ENCODE results near the gene PSMC5. TPM values are rescaled to one million over a fixed set of nuclear protein-coding genes. Genes with fewer than 3 reads are reported as not detected.
A peak's percentile ranks its signal among the peaks of the same experiment; 100 is the strongest.

Gene PSMC5
- total RNA-seq, 1 experiment from 2014 or later: 152 TPM

GRCh38 chr17:63835167-63835720 lies 8.0 kb downstream of the PSMC5 start:
- Mint-ChIP-seq H3K4me3 (no peak overlapping the region), H3K27me3 (ENCODE audit: low read depth) (no peaks in the 10 kb centered on the region), H3K27ac (peak overlapping the region; percentile 79), H3K36me3 (peaks cover 54% of the 10 kb centered on the region), H3K9me3 (no peaks in the 10 kb centered on the region), H3K4me1 (peaks cover 25% of the 10 kb centered on the region)
- ChIA-PET CTCF (interaction anchor here (1.1 kb wide), 1 partner anchor 13 kb away, joined by 4 read pairs; no protein-coding TSS in a partner anchor), POLR2A (no interaction called here)
- DNase-seq (ENCODE audit: low spot score) (no peak), ATAC-seq (no peak)
- TF ChIP-seq TCF7 (CRISPR knock-in tag; IDR thresholded peaks at IDR 0.05; ENCODE audit: low read depth) (no peak), ZNF232 (CRISPR knock-in tag; IDR thresholded peaks at IDR 0.05) (no peak)
- TF ChIP-seq, protein P1, sequence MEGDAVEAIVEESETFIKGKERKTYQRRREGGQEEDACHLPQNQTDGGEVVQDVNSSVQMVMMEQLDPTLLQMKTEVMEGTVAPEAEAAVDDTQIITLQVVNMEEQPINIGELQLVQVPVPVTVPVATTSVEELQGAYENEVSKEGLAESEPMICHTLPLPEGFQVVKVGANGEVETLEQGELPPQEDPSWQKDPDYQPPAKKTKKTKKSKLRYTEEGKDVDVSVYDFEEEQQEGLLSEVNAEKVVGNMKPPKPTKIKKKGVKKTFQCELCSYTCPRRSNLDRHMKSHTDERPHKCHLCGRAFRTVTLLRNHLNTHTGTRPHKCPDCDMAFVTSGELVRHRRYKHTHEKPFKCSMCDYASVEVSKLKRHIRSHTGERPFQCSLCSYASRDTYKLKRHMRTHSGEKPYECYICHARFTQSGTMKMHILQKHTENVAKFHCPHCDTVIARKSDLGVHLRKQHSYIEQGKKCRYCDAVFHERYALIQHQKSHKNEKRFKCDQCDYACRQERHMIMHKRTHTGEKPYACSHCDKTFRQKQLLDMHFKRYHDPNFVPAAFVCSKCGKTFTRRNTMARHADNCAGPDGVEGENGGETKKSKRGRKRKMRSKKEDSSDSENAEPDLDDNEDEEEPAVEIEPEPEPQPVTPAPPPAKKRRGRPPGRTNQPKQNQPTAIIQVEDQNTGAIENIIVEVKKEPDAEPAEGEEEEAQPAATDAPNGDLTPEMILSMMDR (IDR thresholded peaks at IDR 0.05): 0 out of 2 replicates have a peak, but pooled peaks have one; percentile 9

DNA sequence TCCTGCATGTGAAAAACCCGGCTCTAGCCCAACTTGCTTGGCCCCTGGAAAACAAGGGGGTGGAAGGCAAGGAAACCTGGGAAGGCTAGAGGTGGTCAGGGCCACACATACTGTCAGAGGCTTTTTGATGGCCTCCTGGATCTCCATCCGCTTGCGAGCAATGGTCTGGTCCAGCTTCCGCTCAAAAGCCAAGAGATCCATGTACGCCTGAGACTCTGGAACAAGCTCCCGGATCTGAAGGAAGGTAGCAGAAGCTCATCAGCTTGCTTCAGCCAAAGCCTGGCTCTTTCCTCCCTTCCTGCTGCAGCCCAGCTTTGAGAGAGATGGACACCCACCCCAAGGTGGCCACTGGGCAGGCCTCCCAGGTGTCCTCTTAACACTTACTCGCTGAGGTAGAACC lies 9.6 kb downstream of the PSMC5 start:
- Mint-ChIP-seq H3K4me1 (peaks cover 38% of the 10 kb centered on the region), H3K4me3 (no peak overlapping the region), H3K27me3 (ENCODE audit: low read depth) (no peaks in the 10 kb centered on the region), H3K36me3 (peaks cover 39% of the 10 kb centered on the region), H3K9me3 (no peaks in the 10 kb centered on the region), H3K27ac (no peak overlapping the region)
- TF ChIP-seq, protein P2, sequence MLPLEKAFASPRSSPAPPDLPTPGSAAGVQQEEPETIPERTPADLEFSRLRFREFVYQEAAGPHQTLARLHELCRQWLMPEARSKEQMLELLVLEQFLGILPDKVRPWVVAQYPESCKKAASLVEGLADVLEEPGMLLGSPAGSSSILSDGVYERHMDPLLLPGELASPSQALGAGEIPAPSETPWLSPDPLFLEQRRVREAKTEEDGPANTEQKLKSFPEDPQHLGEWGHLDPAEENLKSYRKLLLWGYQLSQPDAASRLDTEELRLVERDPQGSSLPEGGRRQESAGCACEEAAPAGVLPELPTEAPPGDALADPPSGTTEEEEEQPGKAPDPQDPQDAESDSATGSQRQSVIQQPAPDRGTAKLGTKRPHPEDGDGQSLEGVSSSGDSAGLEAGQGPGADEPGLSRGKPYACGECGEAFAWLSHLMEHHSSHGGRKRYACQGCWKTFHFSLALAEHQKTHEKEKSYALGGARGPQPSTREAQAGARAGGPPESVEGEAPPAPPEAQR (CRISPR knock-in tag; IDR thresholded peaks at IDR 0.05): no peak
- no peak for TF ChIP-seq NR2C2 (CRISPR knock-in tag; IDR thresholded peaks at IDR 0.05)
- no peak for TF ChIP-seq PRRX2 (CRISPR knock-in tag; IDR thresholded peaks at IDR 0.05)
- no peak for TF ChIP-seq ZNF121 (CRISPR knock-in tag; IDR thresholded peaks at IDR 0.05)
- TF ChIP-seq ELF4 (CRISPR knock-in tag; IDR thresholded peaks at IDR 0.05; ENCODE audit: low read depth): no peak
- TF ChIP-seq MYBL2 (CRISPR knock-in tag; IDR thresholded peaks at IDR 0.05): no peak
- TF ChIP-seq TEAD1 (CRISPR knock-in tag; IDR thresholded peaks at IDR 0.05): no peak
- TF ChIP-seq ZNF263 (CRISPR knock-in tag; IDR thresholded peaks at IDR 0.05; ENCODE audit: low read depth): no peak
- no peak for TF ChIP-seq EMX1 (CRISPR knock-in tag; IDR thresholded peaks at IDR 0.05)
- TF ChIP-seq, protein P3, sequence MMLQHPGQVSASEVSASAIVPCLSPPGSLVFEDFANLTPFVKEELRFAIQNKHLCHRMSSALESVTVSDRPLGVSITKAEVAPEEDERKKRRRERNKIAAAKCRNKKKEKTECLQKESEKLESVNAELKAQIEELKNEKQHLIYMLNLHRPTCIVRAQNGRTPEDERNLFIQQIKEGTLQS (CRISPR knock-in tag; conservative IDR thresholded peaks at IDR 0.05): no peak
- no peak for TF ChIP-seq NFYB (CRISPR knock-in tag; conservative IDR thresholded peaks at IDR 0.05; ENCODE audit: low read depth)
- no peak for TF ChIP-seq JAZF1 (CRISPR knock-in tag; IDR thresholded peaks at IDR 0.05)
- TF ChIP-seq TP53 (CRISPR knock-in tag; IDR thresholded peaks at IDR 0.05): no peak
- ATAC-seq (no peak), DNase-seq (ENCODE audit: low spot score) (no peak)
- ChIA-PET POLR2A (no interaction called here), CTCF (interaction anchor here (1.5 kb wide), 1 partner anchor 411 kb away, joined by 3 read pairs; no protein-coding TSS in a partner anchor)

GRCh38 chr17:63837480-63837879 lies 10.2 kb downstream of the PSMC5 start:
- CTCF ChIA-PET: interaction anchor here (1.5 kb wide), 1 partner anchor 412 kb away, joined by 3 read pairs; no protein-coding TSS in a partner anchor
- DNase-seq (ENCODE audit: low spot score) (no peak), ATAC-seq (no peak)
- POLR2A ChIA-PET: no interaction called here
- no peaks in the 10 kb centered on the region for H3K9me3 Mint-ChIP-seq
- H3K27ac Mint-ChIP-seq: no peak overlapping the region
- no peaks in the 10 kb centered on the region for H3K27me3 Mint-ChIP-seq (ENCODE audit: low read depth)
- peaks cover 32% of the 10 kb centered on the region for H3K36me3 Mint-ChIP-seq
- TF ChIP-seq MXD4 (CRISPR knock-in tag; IDR thresholded peaks at IDR 0.05; ENCODE audit: borderline replicate concordance): no peak
- TF ChIP-seq ATF1 (CRISPR knock-in tag; IDR thresholded peaks at IDR 0.05): no peak
- no peak for TF ChIP-seq FOXJ3 (CRISPR knock-in tag; IDR thresholded peaks at IDR 0.05; ENCODE audit: borderline replicate concordance)
- TF ChIP-seq CREB1 (CRISPR knock-in tag; IDR thresholded peaks at IDR 0.05): no peak
- TF ChIP-seq, protein P4, sequence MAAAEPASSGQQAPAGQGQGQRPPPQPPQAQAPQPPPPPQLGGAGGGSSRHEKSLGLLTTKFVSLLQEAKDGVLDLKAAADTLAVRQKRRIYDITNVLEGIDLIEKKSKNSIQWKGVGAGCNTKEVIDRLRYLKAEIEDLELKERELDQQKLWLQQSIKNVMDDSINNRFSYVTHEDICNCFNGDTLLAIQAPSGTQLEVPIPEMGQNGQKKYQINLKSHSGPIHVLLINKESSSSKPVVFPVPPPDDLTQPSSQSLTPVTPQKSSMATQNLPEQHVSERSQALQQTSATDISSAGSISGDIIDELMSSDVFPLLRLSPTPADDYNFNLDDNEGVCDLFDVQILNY (CRISPR knock-in tag; IDR thresholded peaks at IDR 0.05): no peak
- no peak for TF ChIP-seq RORB (CRISPR knock-in tag; IDR thresholded peaks at IDR 0.05)
- no peak for TF ChIP-seq USF2 (CRISPR knock-in tag; IDR thresholded peaks at IDR 0.05)
- no peak for TF ChIP-seq ATF2 (CRISPR knock-in tag; IDR thresholded peaks at IDR 0.05; ENCODE audit: borderline replicate concordance, low read depth)
- TF ChIP-seq MYBL2 (CRISPR knock-in tag; IDR thresholded peaks at IDR 0.05): no peak
- no peak overlapping the region for H3K4me3 Mint-ChIP-seq
- H3K4me1 Mint-ChIP-seq: peaks cover 38% of the 10 kb centered on the region

All from WTC11 (cell line).